GM12878 (cell line): ENCODE data around the gene MYH7B. TPM values are rescaled to one million over a fixed set of nuclear protein-coding genes. Genes with fewer than 3 reads are reported as not detected.

Source experiments
- ATAC-seq: fragments of 200-7000 bp; cut with Tn5 transposase; 3 replicates; pipeline ENCODE4 v1.9.1; 2020; ENCODE audit warnings: mild to moderate bottlenecking, moderate library complexity
- BruUV-seq: library from RNA; stranded (reverse); fragments of 400-500 nt; replicated peaks from 2 replicates; lab custom pipeline; 2021; lab: Mats Ljungman, UMichigan
- CTCF ChIA-PET: fragments of 300-600 bp; sonication (Branson Sonifier 250); formaldehyde crosslinking; extraction: SDS; loops from one replicate; lab custom pipeline; 2021; ENCODE audit warnings: inconsistent platforms; lab: Yijun Ruan, JAX
- POLR2A ChIA-PET: fragments of 350-600 bp; formaldehyde crosslinking; extraction: SDS; loops from one replicate; lab custom pipeline; 2021; ENCODE audit warnings: inconsistent platforms; lab: Charles Lee
- RAD21 ChIA-PET: fragments of 300-600 bp; sonication (Branson Sonifier 250); formaldehyde crosslinking; loops from one replicate; lab custom pipeline; 2023; ENCODE audit warnings: antibody characterized with exemption; ENCODE audit not compliant: unreplicated experiment; lab: Charles Lee
- SMC1A ChIA-PET: fragments of 300-600 bp; sonication (Branson Sonifier 250); formaldehyde crosslinking; loops from one replicate; lab custom pipeline; 2023; ENCODE audit not compliant: unreplicated experiment, uncharacterized antibody; lab: Charles Lee
- DNase-seq: peaks from one replicate; pipeline ENCODE4 v3.0.0-alpha.2; 2011; ENCODE audit warnings: low read depth, low spot score
- FAIRE-seq: peaks from 3 replicates; lab custom pipeline; 2011; peaks lifted over from hg19 to GRCh38; lab: Jason Lieb, UNC
- H2AFZ ChIP-seq: 2 replicates; pipeline ENCODE4 v1.6.0; 2011; ENCODE audit warnings: low read depth, low read length, control low read depth; ENCODE audit not compliant: control insufficient read depth
- H3K27ac ChIP-seq: 2 replicates; pipeline ENCODE4 v1.5.1; 2011; ENCODE audit warnings: control low read depth; ENCODE audit not compliant: control insufficient read depth, insufficient read depth
- H3K27me3 ChIP-seq, 2 experiments: replicated peaks in 1 of 2; 2 replicates each; pipeline versions ENCODE4 v1.6.0 to v1.6.1; 2011; ENCODE audit warnings: low read length in 1 of 2; ENCODE audit not compliant: control insufficient read depth in 2 of 2, insufficient read depth in 2 of 2
- H3K36me3 ChIP-seq, 2 experiments: 2 replicates each; pipeline ENCODE4 v1.5.1; 2011; ENCODE audit warnings: low read length in 1 of 2; ENCODE audit not compliant: control insufficient read depth in 2 of 2, insufficient read depth in 2 of 2
- H3K4me1 ChIP-seq: 2 replicates; pipeline ENCODE4 v1.6.1; 2011; ENCODE audit warnings: mild to moderate bottlenecking, low read length, moderate library complexity, mixed read lengths; ENCODE audit not compliant: control insufficient read depth, insufficient read depth
- H3K4me2 ChIP-seq: 2 replicates; pipeline ENCODE4 v1.6.0; 2011; ENCODE audit warnings: control low read depth; ENCODE audit not compliant: control insufficient read depth, insufficient read depth
- H3K4me3 ChIP-seq: fragments of 200-600 bp; sonication (generic); 2 replicates; pipeline ENCODE4 v1.5.1; 2016
- H3K79me2 ChIP-seq: 2 replicates; pipeline ENCODE4 v1.6.0; 2011; ENCODE audit warnings: low read length; ENCODE audit not compliant: control insufficient read depth, insufficient read depth
- H3K9ac ChIP-seq: 2 replicates; pipeline ENCODE4 v1.8.0; 2011; ENCODE audit warnings: low read length, control low read depth, mixed read lengths; ENCODE audit not compliant: control insufficient read depth, insufficient read depth
- H3K9me3 ChIP-seq: replicated peaks from 3 replicates; pipeline ENCODE4 v1.5.1; 2011; ENCODE audit warnings: mild to moderate bottlenecking, low read length; ENCODE audit not compliant: control insufficient read depth, insufficient read depth
- H4K20me1 ChIP-seq: 2 replicates; pipeline ENCODE4 v1.6.0; 2011; ENCODE audit not compliant: control insufficient read depth, insufficient read depth
- CBX3 ChIP-seq: fragments of 200-600 bp; sonication (generic); IDR thresholded peaks from 2 replicates; pipeline ENCODE4 v1.6.1; 2016; ENCODE audit warnings: low read depth, borderline replicate concordance
- CBX5 ChIP-seq: sonication (generic); IDR thresholded peaks from 2 replicates; pipeline ENCODE4 v1.6.1; 2016; ENCODE audit warnings: low read depth, moderate library complexity, mild to moderate bottlenecking, inconsistent platforms
- E2F8 ChIP-seq: fragments of 450-650 bp; IDR thresholded peaks from 2 replicates; pipeline ENCODE4 v1.6.1; 2018; ENCODE audit warnings: mild to moderate bottlenecking, low read depth, moderate library complexity; ENCODE audit not compliant: partially characterized antibody
- EED ChIP-seq: sonication (generic); IDR thresholded peaks from 2 replicates; pipeline ENCODE4 v1.6.1; 2016; ENCODE audit warnings: antibody characterized with exemption, low read depth
- ETV6 ChIP-seq, 2 experiments: fragments of 450-650 bp in 1 of 2; IDR thresholded peaks in 1 of 2; conservative IDR thresholded peaks in 1 of 2; 2 replicates each; pipeline ENCODE4 v1.6.1; 2014; ENCODE audit warnings: antibody characterized with exemption in 1 of 2, borderline replicate concordance in 1 of 2, low read depth in 1 of 2, mild to moderate bottlenecking in 1 of 2, moderate library complexity in 1 of 2
- KAT2A ChIP-seq: conservative IDR thresholded peaks from 2 replicates; pipeline ENCODE4 v1.6.1; 2011; ENCODE audit warnings: low read depth, low read length; ENCODE audit not compliant: control insufficient read depth
- KLF5 ChIP-seq: fragments of 450-650 bp; IDR thresholded peaks from 2 replicates; pipeline ENCODE4 v1.6.1; 2014; ENCODE audit warnings: mild to moderate bottlenecking; ENCODE audit not compliant: partially characterized antibody
- MEF2A ChIP-seq: IDR thresholded peaks from 2 replicates; pipeline ENCODE4 v1.6.1; 2011; ENCODE audit warnings: low read depth, mild to moderate bottlenecking, low read length, moderate library complexity; ENCODE audit not compliant: insufficient read depth
- PAX8 ChIP-seq: fragments of 450-650 bp; IDR thresholded peaks from 2 replicates; pipeline ENCODE4 v1.6.1; 2017; ENCODE audit warnings: mild to moderate bottlenecking, moderate library complexity
- PML ChIP-seq: IDR thresholded peaks from 2 replicates; pipeline ENCODE4 v1.6.1; 2012; ENCODE audit warnings: low read length, inconsistent platforms
- SRF ChIP-seq, 2 experiments: IDR thresholded peaks; 2 replicates each; pipeline ENCODE4 v1.6.1; 2011; ENCODE audit warnings: low read depth in 2 of 2, low read length in 2 of 2, mild to moderate bottlenecking in 1 of 2, moderate library complexity in 1 of 2
- TCF12 ChIP-seq: IDR thresholded peaks from 2 replicates; pipeline ENCODE4 v1.6.1; 2011; ENCODE audit warnings: low read depth, mild to moderate bottlenecking, low read length
- TCF7 ChIP-seq: IDR thresholded peaks from 2 replicates; pipeline ENCODE4 v1.6.1; 2014; ENCODE audit warnings: antibody characterized with exemption, borderline replicate concordance
- WGBS: methylation state at CpG from one replicate; pipeline ENCODE4 v1.1.6; 2016; ENCODE audit warnings: low lambda C conversion rate; ENCODE audit not compliant: insufficient replicate concordance, insufficient coverage; ENCODE audit errors: missing lambda C conversion rate; 5-methylcytosine and 5-hydroxymethylcytosine counted together
- in situ Hi-C: fragments of 300-500 bp; cut with MboI; formaldehyde crosslinking; loops from 9 replicates; pipeline ENCODE4 v1.14.3; 2018; ENCODE audit warnings: mixed read lengths
- intact Hi-C: fragments of 100-400 bp; cut with micrococcal nuclease; formaldehyde crosslinking; loops from one replicate; pipeline ENCODE4 v1.14.2; 2022; ENCODE audit not compliant: unreplicated experiment
- polyA plus RNA-seq, 11 experiments: library from polyadenylated mRNA; depleted of rRNA in 4 of 11; unstranded in 6 of 11; stranded (reverse) in 5 of 11; fragments of >200 nt; fragmentation: Nextera tagmentation in 4 of 11; fragmentation: Illumina TruSeq in 1 of 11; extraction: Ambion mirVana in 4 of 11; extraction: Trizol in 1 of 11; gene quantifications; 1 replicate in 1 of 11; 2 replicates in 10 of 11; pipeline versions ENCODE4 v1.2.1 to v1.2.3, GENCODE V29; 2011 to 2016; ENCODE audit warnings: inconsistent platforms in 2 of 11, missing spikeins in 2 of 11, low read depth in 1 of 11
- total RNA-seq, 4 experiments: library from RNA; depleted of rRNA in 3 of 4; stranded (reverse); fragments of >200 nt in 3 of 4; fragmentation: Illumina TruSeq in 1 of 4; extraction: Trizol in 1 of 4; gene quantifications; 2 replicates each; pipeline versions ENCODE4 v1.2.1 to v1.2.3, GENCODE V29; 2013 to 2021
- TF ChIP-seq, protein P1 (sequence below): fragments of 150-350 bp; IDR thresholded peaks from 2 replicates; pipeline ENCODE4 v1.6.1; 2014; ENCODE audit warnings: mild to moderate bottlenecking, low read depth, low read length
- TF ChIP-seq, protein P2 (sequence below): fragments of 450-650 bp; IDR thresholded peaks from 2 replicates; pipeline ENCODE4 v1.6.1; 2016; ENCODE audit warnings: mild to moderate bottlenecking
- TF ChIP-seq, protein P3 (sequence below): IDR thresholded peaks from 2 replicates; pipeline ENCODE4 v1.6.1; 2012; ENCODE audit warnings: low read depth, low read length, improper control_type of control experiment

Gene MYH7B
- total and polyA plus RNA-seq, 10 of the 15 experiments (the other 5 are each of a cell fraction or from before 2014, with no cell fraction given), result 0.01 to 0.40 (median 0.20) TPM; not detected in 3

- SMC1A ChIA-PET, result no interaction called here
- no peak overlapping the region for H3K27ac ChIP-seq
- no peaks in the 10 kb centered on the region for H3K79me2 ChIP-seq
- H3K27me3 ChIP-seq, result no peaks in the 10 kb centered on the region
- H3K9me3 ChIP-seq, result no peaks in the 10 kb centered on the region
- TF ChIP-seq ETV6 (conservative IDR thresholded peaks at IDR 0.05 in 1 of 2, IDR thresholded peaks at IDR 0.05 in 1 of 2; ENCODE audit: borderline replicate concordance in 1 of 2, low read depth in 1 of 2) (no peak), PML (no peak), KLF5 (no peak), EED (no peak), MEF2A (no peak), KAT2A (no peak), CBX5 (no peak), CBX3 (no peak), TCF7 (no peak), TCF12 (no peak), E2F8 (no peak), SRF (IDR thresholded peaks at IDR 0.05; ENCODE audit: low read depth in 2 of 2, low read length in 2 of 2) (no peak), PAX8 (no peak)
- TF ChIP-seq, protein P1, sequence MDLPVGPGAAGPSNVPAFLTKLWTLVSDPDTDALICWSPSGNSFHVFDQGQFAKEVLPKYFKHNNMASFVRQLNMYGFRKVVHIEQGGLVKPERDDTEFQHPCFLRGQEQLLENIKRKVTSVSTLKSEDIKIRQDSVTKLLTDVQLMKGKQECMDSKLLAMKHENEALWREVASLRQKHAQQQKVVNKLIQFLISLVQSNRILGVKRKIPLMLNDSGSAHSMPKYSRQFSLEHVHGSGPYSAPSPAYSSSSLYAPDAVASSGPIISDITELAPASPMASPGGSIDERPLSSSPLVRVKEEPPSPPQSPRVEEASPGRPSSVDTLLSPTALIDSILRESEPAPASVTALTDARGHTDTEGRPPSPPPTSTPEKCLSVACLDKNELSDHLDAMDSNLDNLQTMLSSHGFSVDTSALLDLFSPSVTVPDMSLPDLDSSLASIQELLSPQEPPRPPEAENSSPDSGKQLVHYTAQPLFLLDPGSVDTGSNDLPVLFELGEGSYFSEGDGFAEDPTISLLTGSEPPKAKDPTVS, result no peak
- TF ChIP-seq, protein P2, sequence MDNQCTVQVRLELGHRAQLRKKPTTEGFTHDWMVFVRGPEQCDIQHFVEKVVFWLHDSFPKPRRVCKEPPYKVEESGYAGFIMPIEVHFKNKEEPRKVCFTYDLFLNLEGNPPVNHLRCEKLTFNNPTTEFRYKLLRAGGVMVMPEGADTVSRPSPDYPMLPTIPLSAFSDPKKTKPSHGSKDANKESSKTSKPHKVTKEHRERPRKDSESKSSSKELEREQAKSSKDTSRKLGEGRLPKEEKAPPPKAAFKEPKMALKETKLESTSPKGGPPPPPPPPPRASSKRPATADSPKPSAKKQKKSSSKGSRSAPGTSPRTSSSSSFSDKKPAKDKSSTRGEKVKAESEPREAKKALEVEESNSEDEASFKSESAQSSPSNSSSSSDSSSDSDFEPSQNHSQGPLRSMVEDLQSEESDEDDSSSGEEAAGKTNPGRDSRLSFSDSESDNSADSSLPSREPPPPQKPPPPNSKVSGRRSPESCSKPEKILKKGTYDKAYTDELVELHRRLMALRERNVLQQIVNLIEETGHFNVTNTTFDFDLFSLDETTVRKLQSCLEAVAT, result no peak
- TF ChIP-seq, protein P3, sequence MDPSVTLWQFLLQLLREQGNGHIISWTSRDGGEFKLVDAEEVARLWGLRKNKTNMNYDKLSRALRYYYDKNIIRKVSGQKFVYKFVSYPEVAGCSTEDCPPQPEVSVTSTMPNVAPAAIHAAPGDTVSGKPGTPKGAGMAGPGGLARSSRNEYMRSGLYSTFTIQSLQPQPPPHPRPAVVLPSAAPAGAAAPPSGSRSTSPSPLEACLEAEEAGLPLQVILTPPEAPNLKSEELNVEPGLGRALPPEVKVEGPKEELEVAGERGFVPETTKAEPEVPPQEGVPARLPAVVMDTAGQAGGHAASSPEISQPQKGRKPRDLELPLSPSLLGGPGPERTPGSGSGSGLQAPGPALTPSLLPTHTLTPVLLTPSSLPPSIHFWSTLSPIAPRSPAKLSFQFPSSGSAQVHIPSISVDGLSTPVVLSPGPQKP, result no peak
- TF ChIP-seq, all 136 proteins: peak for 0
- peaks cover 0 to 7% of the 10 kb centered on the region in 2 experiments; a peak in 3 of 4 replicates for H3K36me3 ChIP-seq
- BruUV-seq, result no TSS peak
- intact Hi-C loops, result no loop called here
- FAIRE-seq (no peak), DNase-seq (no peak), ATAC-seq (no peak)
- no peak overlapping the region for H3K9ac ChIP-seq
- POLR2A ChIA-PET, result no interaction called here
- in situ Hi-C loops, result no loop called here
- RAD21 ChIA-PET, result no interaction called here
- H3K4me1 ChIP-seq, result no peaks in the 10 kb centered on the region
- no peaks in the 10 kb centered on the region for H4K20me1 ChIP-seq
- no peak overlapping the region for H3K4me2 ChIP-seq
- 82% methylated on average over 14 of the region's 14 CpGs for WGBS
- CTCF ChIA-PET, result no interaction called here
- H3K4me3 ChIP-seq, result no peak overlapping the region
- no peak overlapping the region for H2AFZ ChIP-seq
Observed at GRCh38 chr20:34994509-34995131, 39.0 kb downstream of the MYH7B start.
